Measurements from ENCODE around the gene KBTBD12. TPM values are rescaled to one million over a fixed set of nuclear protein-coding genes. Genes with fewer than 3 reads are reported as not detected.

KBTBD12 gene
- total and polyA plus RNA-seq, 4 donors = 0.02 to 0.89 (median 0.08) TPM; not detected in 1

DNA sequence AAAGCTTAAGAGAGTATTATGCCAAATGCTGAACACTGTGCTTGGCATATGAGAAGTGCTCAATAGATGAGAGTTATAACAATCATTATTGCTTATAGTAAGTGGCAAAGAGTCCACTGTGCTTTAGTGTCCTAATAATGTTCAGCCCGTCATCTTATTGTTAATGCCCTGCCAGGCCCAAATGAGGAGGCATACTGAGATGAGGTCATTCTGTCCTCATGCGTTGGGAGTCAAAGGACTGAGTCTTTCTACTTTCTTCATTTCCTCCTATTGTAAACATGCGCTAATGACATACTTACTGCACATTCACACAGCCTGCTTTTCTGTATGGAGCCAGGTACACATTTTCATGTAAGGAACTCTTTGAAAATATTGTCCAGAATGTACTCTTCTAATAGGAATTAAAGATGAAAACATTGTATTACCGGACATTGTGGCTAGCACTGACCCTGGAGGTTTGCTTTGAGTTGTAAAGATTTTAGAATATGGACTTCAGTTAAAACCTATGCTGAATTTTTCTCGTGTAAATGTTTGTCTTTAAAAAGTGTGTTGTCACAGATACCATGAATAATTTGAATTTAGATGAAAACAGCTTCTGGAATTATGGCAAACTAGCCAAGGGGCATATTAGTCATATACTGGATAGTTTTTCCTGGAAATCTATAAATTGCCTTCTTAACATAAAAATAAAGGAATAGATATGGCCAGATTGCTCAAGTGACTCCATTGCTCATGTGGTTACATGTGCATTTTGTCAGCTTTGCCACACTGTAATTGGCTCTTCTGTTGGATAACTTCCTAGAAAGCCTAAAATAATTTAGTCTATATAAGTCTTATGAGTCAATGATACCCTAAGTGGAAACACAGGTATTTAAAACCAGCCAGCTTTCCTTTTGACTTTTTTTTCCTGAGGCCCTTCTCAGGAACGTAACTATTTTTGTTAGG, 38.3 kb downstream of the KBTBD12 start:
- 88% methylated on average over 6 of the region's 6 CpGs for WGBS

More for the DNA sequence above, 38.3 kb downstream of the KBTBD12 start:
- Histone ChIP-seq H3K4me1 (ENCODE audit: control insufficient read depth in 4 of 4, insufficient read depth in 4 of 4, low read length in 3 of 4) (no peaks in the 10 kb centered on the region), H3K27me3 (ENCODE audit: control insufficient read depth in 4 of 4, insufficient read depth in 4 of 4, low read length in 3 of 4) (no peaks in the 10 kb centered on the region), H3K27ac (ENCODE audit: low read depth in 1 of 2, low read length in 2 of 2) (no peak overlapping the region), H3K36me3 (ENCODE audit: control insufficient read depth in 4 of 4, insufficient read depth in 3 of 4, low read depth in 1 of 4, low read length in 3 of 4) (no peaks in the 10 kb centered on the region), H3K4me3 (ENCODE audit: low read depth in 1 of 3, low read length in 3 of 3) (no peak overlapping the region), H3K9me3 (ENCODE audit: control insufficient read depth in 4 of 4, low read length in 3 of 4) (no peaks in the 10 kb centered on the region), H3K9ac (ENCODE audit: low read depth in 1 of 2, low read length in 2 of 2) (no peak overlapping the region)
- no peak for DNase-seq (ENCODE audit: low spot score)
- TF ChIP-seq GABPA (IDR thresholded peaks at IDR 0.05 in 1 of 2, conservative IDR thresholded peaks at IDR 0.05 in 1 of 2) (no peak), TAF1 (conservative IDR thresholded peaks at IDR 0.05) (no peak), SP1 (IDR thresholded peaks at IDR 0.05) (no peak), FOXA2 (IDR thresholded peaks at IDR 0.05) (no peak), HNF4G (IDR thresholded peaks at IDR 0.05) (no peak), EGR1 (IDR thresholded peaks at IDR 0.05; ENCODE audit: low read depth in 2 of 2) (no peak), RXRA (IDR thresholded peaks at IDR 0.05) (no peak)
- TF ChIP-seq, protein P1, sequence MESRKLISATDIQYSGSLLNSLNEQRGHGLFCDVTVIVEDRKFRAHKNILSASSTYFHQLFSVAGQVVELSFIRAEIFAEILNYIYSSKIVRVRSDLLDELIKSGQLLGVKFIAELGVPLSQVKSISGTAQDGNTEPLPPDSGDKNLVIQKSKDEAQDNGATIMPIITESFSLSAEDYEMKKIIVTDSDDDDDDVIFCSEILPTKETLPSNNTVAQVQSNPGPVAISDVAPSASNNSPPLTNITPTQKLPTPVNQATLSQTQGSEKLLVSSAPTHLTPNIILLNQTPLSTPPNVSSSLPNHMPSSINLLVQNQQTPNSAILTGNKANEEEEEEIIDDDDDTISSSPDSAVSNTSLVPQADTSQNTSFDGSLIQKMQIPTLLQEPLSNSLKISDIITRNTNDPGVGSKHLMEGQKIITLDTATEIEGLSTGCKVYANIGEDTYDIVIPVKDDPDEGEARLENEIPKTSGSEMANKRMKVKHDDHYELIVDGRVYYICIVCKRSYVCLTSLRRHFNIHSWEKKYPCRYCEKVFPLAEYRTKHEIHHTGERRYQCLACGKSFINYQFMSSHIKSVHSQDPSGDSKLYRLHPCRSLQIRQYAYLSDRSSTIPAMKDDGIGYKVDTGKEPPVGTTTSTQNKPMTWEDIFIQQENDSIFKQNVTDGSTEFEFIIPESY (IDR thresholded peaks at IDR 0.05) = no peak
- TF ChIP-seq, protein P2, sequence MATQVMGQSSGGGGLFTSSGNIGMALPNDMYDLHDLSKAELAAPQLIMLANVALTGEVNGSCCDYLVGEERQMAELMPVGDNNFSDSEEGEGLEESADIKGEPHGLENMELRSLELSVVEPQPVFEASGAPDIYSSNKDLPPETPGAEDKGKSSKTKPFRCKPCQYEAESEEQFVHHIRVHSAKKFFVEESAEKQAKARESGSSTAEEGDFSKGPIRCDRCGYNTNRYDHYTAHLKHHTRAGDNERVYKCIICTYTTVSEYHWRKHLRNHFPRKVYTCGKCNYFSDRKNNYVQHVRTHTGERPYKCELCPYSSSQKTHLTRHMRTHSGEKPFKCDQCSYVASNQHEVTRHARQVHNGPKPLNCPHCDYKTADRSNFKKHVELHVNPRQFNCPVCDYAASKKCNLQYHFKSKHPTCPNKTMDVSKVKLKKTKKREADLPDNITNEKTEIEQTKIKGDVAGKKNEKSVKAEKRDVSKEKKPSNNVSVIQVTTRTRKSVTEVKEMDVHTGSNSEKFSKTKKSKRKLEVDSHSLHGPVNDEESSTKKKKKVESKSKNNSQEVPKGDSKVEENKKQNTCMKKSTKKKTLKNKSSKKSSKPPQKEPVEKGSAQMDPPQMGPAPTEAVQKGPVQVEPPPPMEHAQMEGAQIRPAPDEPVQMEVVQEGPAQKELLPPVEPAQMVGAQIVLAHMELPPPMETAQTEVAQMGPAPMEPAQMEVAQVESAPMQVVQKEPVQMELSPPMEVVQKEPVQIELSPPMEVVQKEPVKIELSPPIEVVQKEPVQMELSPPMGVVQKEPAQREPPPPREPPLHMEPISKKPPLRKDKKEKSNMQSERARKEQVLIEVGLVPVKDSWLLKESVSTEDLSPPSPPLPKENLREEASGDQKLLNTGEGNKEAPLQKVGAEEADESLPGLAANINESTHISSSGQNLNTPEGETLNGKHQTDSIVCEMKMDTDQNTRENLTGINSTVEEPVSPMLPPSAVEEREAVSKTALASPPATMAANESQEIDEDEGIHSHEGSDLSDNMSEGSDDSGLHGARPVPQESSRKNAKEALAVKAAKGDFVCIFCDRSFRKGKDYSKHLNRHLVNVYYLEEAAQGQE (IDR thresholded peaks at IDR 0.05) = no peak
- TF ChIP-seq, protein P3, sequence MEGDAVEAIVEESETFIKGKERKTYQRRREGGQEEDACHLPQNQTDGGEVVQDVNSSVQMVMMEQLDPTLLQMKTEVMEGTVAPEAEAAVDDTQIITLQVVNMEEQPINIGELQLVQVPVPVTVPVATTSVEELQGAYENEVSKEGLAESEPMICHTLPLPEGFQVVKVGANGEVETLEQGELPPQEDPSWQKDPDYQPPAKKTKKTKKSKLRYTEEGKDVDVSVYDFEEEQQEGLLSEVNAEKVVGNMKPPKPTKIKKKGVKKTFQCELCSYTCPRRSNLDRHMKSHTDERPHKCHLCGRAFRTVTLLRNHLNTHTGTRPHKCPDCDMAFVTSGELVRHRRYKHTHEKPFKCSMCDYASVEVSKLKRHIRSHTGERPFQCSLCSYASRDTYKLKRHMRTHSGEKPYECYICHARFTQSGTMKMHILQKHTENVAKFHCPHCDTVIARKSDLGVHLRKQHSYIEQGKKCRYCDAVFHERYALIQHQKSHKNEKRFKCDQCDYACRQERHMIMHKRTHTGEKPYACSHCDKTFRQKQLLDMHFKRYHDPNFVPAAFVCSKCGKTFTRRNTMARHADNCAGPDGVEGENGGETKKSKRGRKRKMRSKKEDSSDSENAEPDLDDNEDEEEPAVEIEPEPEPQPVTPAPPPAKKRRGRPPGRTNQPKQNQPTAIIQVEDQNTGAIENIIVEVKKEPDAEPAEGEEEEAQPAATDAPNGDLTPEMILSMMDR (IDR thresholded peaks at IDR 0.05; ENCODE audit: low read depth, low read length, missing input control) = no peak
- TF ChIP-seq, protein P4, sequence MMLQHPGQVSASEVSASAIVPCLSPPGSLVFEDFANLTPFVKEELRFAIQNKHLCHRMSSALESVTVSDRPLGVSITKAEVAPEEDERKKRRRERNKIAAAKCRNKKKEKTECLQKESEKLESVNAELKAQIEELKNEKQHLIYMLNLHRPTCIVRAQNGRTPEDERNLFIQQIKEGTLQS (IDR thresholded peaks at IDR 0.05) = no peak

All from liver (tissue), 9 donors.